Panc1 (cell line): ENCODE measurements around the gene RFTN1. TPM values are rescaled to one million over a fixed set of nuclear protein-coding genes. Genes with fewer than 3 reads are reported as not detected.

Source experiments
- ATAC-seq: fragments of 200-7000 bp; cut with Tn5 transposase; 2 replicates; pipeline ENCODE4 v1.9.1; 2020; ENCODE audit warnings: mild to moderate bottlenecking, moderate library complexity
- BruUV-seq: library from RNA; stranded (reverse); fragments of 400-500 nt; replicated peaks from 2 replicates; lab custom pipeline; 2021; lab: Mats Ljungman, UMichigan
- CTCF ChIA-PET: fragments of 300-600 bp; sonication (Branson Sonifier 250); formaldehyde crosslinking; loops from one replicate; lab custom pipeline; 2022; ENCODE audit warnings: antibody characterized with exemption; lab: Charles Lee
- POLR2A ChIA-PET: fragments of 300-600 bp; sonication (Branson Sonifier 250); formaldehyde crosslinking; loops from one replicate; lab custom pipeline; 2022; ENCODE audit warnings: antibody characterized with exemption; lab: Charles Lee
- DNase-seq: peaks from one replicate; pipeline ENCODE4 v3.0.0-alpha.2; 2010; ENCODE audit warnings: low read depth, low spot score
- H3K27ac ChIP-seq: 2 replicates; pipeline ENCODE4 v1.5.1; 2011; ENCODE audit warnings: mild to moderate bottlenecking, low read length, inconsistent platforms
- H3K27me3 ChIP-seq: fragments of 200-500 bp; sonication (Bioruptor generic); 2 replicates; pipeline ENCODE4 v1.6.0; 2014; ENCODE audit warnings: low read length, inconsistent platforms; ENCODE audit not compliant: control insufficient read depth, insufficient read depth
- H3K36me3 ChIP-seq: fragments of 200-500 bp; sonication (Bioruptor generic); 2 replicates; pipeline ENCODE4 v1.5.1; 2014; ENCODE audit warnings: inconsistent platforms, mild to moderate bottlenecking, low read length, moderate library complexity; ENCODE audit not compliant: control insufficient read depth, insufficient read depth
- H3K4me1 ChIP-seq: 2 replicates; pipeline ENCODE4 v1.5.1; 2011; ENCODE audit warnings: inconsistent platforms, mild to moderate bottlenecking, low read length, moderate library complexity; ENCODE audit not compliant: control insufficient read depth, insufficient read depth
- H3K4me3 ChIP-seq, 2 experiments: 2 replicates each; pipeline ENCODE4 v1.5.1; 2011 to 2012; ENCODE audit warnings: low read depth in 2 of 2, low read length in 2 of 2, mild to moderate bottlenecking in 2 of 2, inconsistent platforms in 1 of 2, moderate library complexity in 1 of 2
- H3K9me3 ChIP-seq: fragments of 200-500 bp; sonication (Bioruptor generic); 2 replicates; pipeline ENCODE4 v1.5.1; 2014; ENCODE audit warnings: low read depth, mild to moderate bottlenecking, inconsistent platforms, low read length, moderate library complexity; ENCODE audit not compliant: control insufficient read depth, insufficient read depth
- CTCF ChIP-seq: fragments of 450-650 bp; IDR thresholded peaks from 2 replicates; pipeline ENCODE4 v1.5.1; 2017; ENCODE audit warnings: mild to moderate bottlenecking
- POLR2AphosphoS5 ChIP-seq: IDR thresholded peaks from 2 replicates; pipeline ENCODE4 v1.6.1; 2012; ENCODE audit warnings: mild to moderate bottlenecking, low read depth, low read length, moderate library complexity
- REST ChIP-seq, 2 experiments: IDR thresholded peaks; 2 replicates each; pipeline ENCODE4 v1.6.1; 2011 to 2012; ENCODE audit warnings: low read depth in 2 of 2, control low read depth in 1 of 2, low read length in 1 of 2, mild to moderate bottlenecking in 1 of 2, moderate library complexity in 1 of 2; ENCODE audit not compliant: insufficient read depth in 1 of 2
- SIN3A ChIP-seq: IDR thresholded peaks from 2 replicates; pipeline ENCODE4 v1.6.1; 2012; ENCODE audit warnings: low read depth, mild to moderate bottlenecking, low read length, moderate library complexity, borderline replicate concordance; ENCODE audit not compliant: insufficient read depth
- TCF7L2 ChIP-seq: IDR thresholded peaks from 2 replicates; pipeline ENCODE4 v1.6.1; 2011; ENCODE audit warnings: mild to moderate bottlenecking, low read depth, low read length, inconsistent platforms
- in situ Hi-C: cut with HindIII; loops from 2 replicates; pipeline ENCODE4 v1.10.0; 2016; ENCODE audit warnings: low sequenced_read_pairs, low pct_unique_long_range_greater_than_20kb
- intact Hi-C: fragments of 100-400 bp; cut with micrococcal nuclease; formaldehyde crosslinking; loops from one replicate; pipeline ENCODE4 v1.10.0; 2022; ENCODE audit not compliant: unreplicated experiment
- total RNA-seq: library from RNA; stranded (reverse); gene quantifications from one replicate; pipeline ENCODE4 v1.2.1, GENCODE V29; 2021; ENCODE audit not compliant: unreplicated experiment

Gene RFTN1
- total RNA-seq, 1 experiment from 2014 or later, result 0.90 TPM

DNA sequence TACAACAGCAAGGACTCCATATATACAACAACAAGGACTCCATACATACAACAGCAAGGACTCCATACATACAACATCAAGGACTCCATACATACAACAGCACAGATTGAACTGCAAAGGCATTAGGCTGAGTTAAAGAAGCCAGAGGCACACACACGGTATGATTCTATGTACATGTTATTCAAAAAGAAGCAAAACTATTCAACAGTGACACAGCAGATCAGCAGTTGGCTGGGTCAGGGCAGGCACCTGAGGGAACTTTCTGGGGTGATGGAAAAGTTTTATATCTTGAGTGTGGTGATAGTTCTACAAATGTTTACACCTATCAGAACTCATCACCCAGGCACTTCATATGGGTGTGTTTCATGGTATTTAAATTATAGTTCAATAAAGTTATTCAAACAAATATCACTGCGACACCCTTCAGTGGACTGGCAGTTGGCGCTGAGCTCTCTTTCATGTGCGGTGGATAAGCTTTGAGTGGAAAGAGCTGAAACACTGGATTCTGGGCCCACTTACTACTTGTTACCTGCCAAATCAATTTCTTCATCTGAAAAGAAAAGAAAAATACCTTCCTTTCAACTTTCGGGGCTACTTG lies 28.0 kb downstream of the RFTN1 start:
- no TSS peak for BruUV-seq
- Histone ChIP-seq H3K9me3 (no peaks in the 10 kb centered on the region), H3K4me3 (no peak overlapping the region), H3K36me3 (no peaks in the 10 kb centered on the region), H3K27ac (no peak overlapping the region), H3K4me1 (no peaks in the 10 kb centered on the region), H3K27me3 (no peaks in the 10 kb centered on the region)
- ATAC-seq (no peak), DNase-seq (no peak)
- TF ChIP-seq TCF7L2, result no peak
- TF ChIP-seq SIN3A, result no peak
- TF ChIP-seq REST (IDR thresholded peaks at IDR 0.05; ENCODE audit: insufficient read depth in 1 of 2, low read depth in 2 of 2, low read length in 1 of 2), result no peak
- no peak for TF ChIP-seq CTCF
- no peak for TF ChIP-seq POLR2AphosphoS5
- in situ Hi-C loops, result no loop called here
- CTCF ChIA-PET, result no interaction called here
- POLR2A ChIA-PET, result no interaction called here
- intact Hi-C loops, result no loop called here

DNA sequence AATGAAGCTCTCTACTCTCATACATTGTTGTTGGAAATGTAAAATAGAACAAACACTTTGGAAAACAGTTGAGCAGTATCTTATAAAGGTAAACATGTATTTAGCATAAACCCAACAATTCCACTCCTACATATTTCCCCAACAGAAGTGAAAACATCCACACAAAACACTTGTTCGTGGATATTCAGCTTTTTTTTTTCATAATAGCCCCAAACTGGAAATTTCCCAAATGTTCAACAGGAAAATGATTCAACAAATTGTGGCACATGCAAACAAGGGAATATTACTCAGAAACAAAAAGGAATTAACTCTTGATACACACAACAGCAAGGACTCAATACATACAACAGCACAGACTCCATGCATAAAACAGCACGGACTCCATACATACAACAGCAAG lies 28.5 kb downstream of the RFTN1 start:
- DNase-seq, result no peak
- H3K4me3 ChIP-seq, result no peak overlapping the region

More for the DNA sequence above, 28.5 kb downstream of the RFTN1 start:
- Histone ChIP-seq H3K27me3 (no peaks in the 10 kb centered on the region), H3K4me1 (no peaks in the 10 kb centered on the region), H3K27ac (no peak overlapping the region), H3K9me3 (no peaks in the 10 kb centered on the region), H3K36me3 (no peaks in the 10 kb centered on the region)
- no TSS peak for BruUV-seq
- in situ Hi-C loops, result no loop called here
- intact Hi-C loops, result no loop called here
- no peak for ATAC-seq
- POLR2A ChIA-PET, result interaction anchor here (0.8 kb wide), 1 partner anchor 11 kb away, joined by 3 read pairs; no protein-coding TSS in a partner anchor
- CTCF ChIA-PET, result no interaction called here
- no peak for TF ChIP-seq SIN3A
- no peak for TF ChIP-seq POLR2AphosphoS5
- no peak for TF ChIP-seq CTCF
- no peak for TF ChIP-seq REST (IDR thresholded peaks at IDR 0.05; ENCODE audit: insufficient read depth in 1 of 2, low read depth in 2 of 2, low read length in 1 of 2)
- no peak for TF ChIP-seq TCF7L2
